Liver (tissue), 9 donors: Measurements from ENCODE around the gene C12orf57. TPM values are rescaled to one million over a fixed set of nuclear protein-coding genes. Genes with fewer than 3 reads are reported as not detected.

Experiments
- DNase-seq: peaks from one replicate; pipeline ENCODE4 v3.0.0-alpha.2; 2017; ENCODE audit warnings: low spot score
- H3K27ac ChIP-seq, 2 donors: one replicate each; pipeline ENCODE4 v1.7.0; 2013; ENCODE audit warnings: inconsistent platforms in 2 of 2, low read length in 2 of 2, control low read depth in 1 of 2, low read depth in 1 of 2, mild to moderate bottlenecking in 1 of 2
- H3K27me3 ChIP-seq, 4 donors: one replicate each; pipeline versions ENCODE4 v1.6.1 to v1.7.0; 2013; ENCODE audit warnings: low read length in 3 of 4, inconsistent platforms in 1 of 4, mild to moderate bottlenecking in 1 of 4, moderate library complexity in 1 of 4; ENCODE audit not compliant: control insufficient read depth in 4 of 4, insufficient read depth in 4 of 4
- H3K36me3 ChIP-seq, 4 donors: one replicate each; pipeline versions ENCODE4 v1.6.1 to v1.7.0; 2013; ENCODE audit warnings: low read length in 3 of 4, mild to moderate bottlenecking in 3 of 4, low read depth in 1 of 4, moderate library complexity in 1 of 4; ENCODE audit not compliant: control insufficient read depth in 4 of 4, insufficient read depth in 3 of 4
- H3K4me1 ChIP-seq, 4 donors: one replicate each; pipeline versions ENCODE4 v1.6.1 to v1.7.0; 2013; ENCODE audit warnings: low read length in 3 of 4, mild to moderate bottlenecking in 3 of 4, moderate library complexity in 1 of 4; ENCODE audit not compliant: control insufficient read depth in 4 of 4, insufficient read depth in 4 of 4
- H3K4me3 ChIP-seq, 3 donors: one replicate each; pipeline versions ENCODE4 v1.6.1 to v1.7.0; 2013; ENCODE audit warnings: low read length in 3 of 3, control low read depth in 1 of 3, low read depth in 1 of 3, mild to moderate bottlenecking in 1 of 3
- H3K9ac ChIP-seq, 2 donors: one replicate each; pipeline ENCODE4 v1.7.0; 2013; ENCODE audit warnings: low read length in 2 of 2, mild to moderate bottlenecking in 2 of 2, moderate library complexity in 2 of 2, control low read depth in 1 of 2, low read depth in 1 of 2
- H3K9me3 ChIP-seq, 4 donors: one replicate each; pipeline versions ENCODE4 v1.6.1 to v1.7.0; 2013; ENCODE audit warnings: low read length in 3 of 4; ENCODE audit not compliant: control insufficient read depth in 4 of 4
- ATF3 ChIP-seq: IDR thresholded peaks from 2 replicates; pipeline ENCODE4 v1.6.1; 2016; ENCODE audit warnings: antibody characterized with exemption
- CTCF ChIP-seq: fragments of 150-350 bp; IDR thresholded peaks from 2 replicates; pipeline ENCODE4 v1.5.1; 2017; ENCODE audit warnings: improper control_type of control experiment, low read depth, low read length; ENCODE audit not compliant: missing input control
- FOXA1 ChIP-seq: IDR thresholded peaks from 2 replicates; pipeline ENCODE4 v1.6.1; 2016; ENCODE audit warnings: antibody characterized with exemption
- FOXA2 ChIP-seq: IDR thresholded peaks from 2 replicates; pipeline ENCODE4 v1.6.1; 2016; ENCODE audit warnings: antibody characterized with exemption
- GABPA ChIP-seq, 2 donors: IDR thresholded peaks in 1 of 2; conservative IDR thresholded peaks in 1 of 2; 2 replicates each; pipeline ENCODE4 v1.6.1; 2016; ENCODE audit warnings: antibody characterized with exemption in 2 of 2, mild to moderate bottlenecking in 1 of 2, moderate library complexity in 1 of 2
- HNF4A ChIP-seq, 2 donors: conservative IDR thresholded peaks; 2 replicates each; pipeline ENCODE4 v1.6.1; 2016; ENCODE audit warnings: antibody characterized with exemption in 2 of 2, mild to moderate bottlenecking in 2 of 2
- HNF4G ChIP-seq: IDR thresholded peaks from 2 replicates; pipeline ENCODE4 v1.6.1; 2016; ENCODE audit warnings: antibody characterized with exemption
- MAX ChIP-seq: IDR thresholded peaks from 2 replicates; pipeline ENCODE4 v1.6.1; 2016; ENCODE audit warnings: antibody characterized with exemption
- NR2F2 ChIP-seq: IDR thresholded peaks from 2 replicates; pipeline ENCODE4 v1.6.1; 2016; ENCODE audit warnings: antibody characterized with exemption
- RAD21 ChIP-seq, 2 donors: IDR thresholded peaks; 2 replicates each; pipeline ENCODE4 v1.6.1; 2016; ENCODE audit warnings: antibody characterized with exemption in 2 of 2, mild to moderate bottlenecking in 2 of 2
- REST ChIP-seq: IDR thresholded peaks from 2 replicates; pipeline ENCODE4 v1.6.1; 2016; ENCODE audit warnings: antibody characterized with exemption, mild to moderate bottlenecking
- RXRA ChIP-seq, 2 donors: IDR thresholded peaks; 2 replicates each; pipeline ENCODE4 v1.6.1; 2017 to 2018; ENCODE audit warnings: antibody characterized with exemption in 2 of 2, mild to moderate bottlenecking in 1 of 2
- SP1 ChIP-seq: IDR thresholded peaks from 2 replicates; pipeline ENCODE4 v1.6.1; 2018; ENCODE audit warnings: antibody characterized with exemption, mild to moderate bottlenecking
- TAF1 ChIP-seq: conservative IDR thresholded peaks from 2 replicates; pipeline ENCODE4 v1.6.1; 2016; ENCODE audit warnings: antibody characterized with exemption, mild to moderate bottlenecking
- YY1 ChIP-seq: IDR thresholded peaks from 2 replicates; pipeline ENCODE4 v1.6.1; 2016; ENCODE audit warnings: antibody characterized with exemption, mild to moderate bottlenecking
- ZBTB33 ChIP-seq: IDR thresholded peaks from 2 replicates; pipeline ENCODE4 v1.6.1; 2016; ENCODE audit warnings: antibody characterized with exemption
- WGBS: extraction: QIAGEN DNeasy Blood & Tissue Kit; methylation state at CpG from one replicate; pipeline ENCODE4 v1.1.7; 2013; 5-methylcytosine and 5-hydroxymethylcytosine counted together
- polyA plus RNA-seq, 2 donors: library from polyadenylated mRNA; stranded (reverse) in 1 of 2; unstranded in 1 of 2; fragments of 200-250 nt in 1 of 2; fragments of >200 nt in 1 of 2; fragmentation: Nextera tagmentation in 1 of 2; extraction: Ambion mirVana in 1 of 2; gene quantifications; one replicate each; pipeline versions ENCODE4 v1.2.1 to v1.2.3, GENCODE V29; 2013 to 2015
- total RNA-seq, 2 donors: library from RNA; depleted of rRNA; stranded (reverse); fragments of >200 nt; gene quantifications; one replicate each; pipeline ENCODE4 v1.2.3, GENCODE V29; 2014
- donor health status: healthy.
- donor health status: healthy.
- donor health status: healthy.
- donor health status: healthy.
- donor health status: healthy.

C12orf57 gene
- total and polyA plus RNA-seq, 4 donors = 49.2 to 193 (median 65.7) TPM

GRCh38 chr12:6959058-6959804, 15.4 kb downstream of the C12orf57 start:
- Histone ChIP-seq H3K4me3 (no peak overlapping the region), H3K36me3 (peaks cover 0 to 3% (median 2%) of the 10 kb centered on the region in 4 donors), H3K9ac (no peak overlapping the region), H3K4me1 (peaks cover 0 to 36% (median 14%) of the 10 kb centered on the region in 4 donors), H3K9me3 (no peaks in the 10 kb centered on the region), H3K27ac (peak overlapping the region; percentile 56 to 73), H3K27me3 (no peaks in the 10 kb centered on the region)
- no peak for DNase-seq
- TF ChIP-seq NR2F2 = peak; percentile 27
- TF ChIP-seq ATF3 = no peak
- WGBS = 71% methylated on average over 24 of the region's 24 CpGs

GRCh38 chr12:6959805-6960592, 16.2 kb downstream of the C12orf57 start:
- 93% methylated on average over 26 of the region's 26 CpGs for WGBS
- Histone ChIP-seq H3K27me3 (no peaks in the 10 kb centered on the region), H3K9ac (no peak overlapping the region), H3K9me3 (no peaks in the 10 kb centered on the region), H3K27ac (peak overlapping the region; percentile 56 to 87), H3K36me3 (peaks cover 0 to 3% (median 2%) of the 10 kb centered on the region in 4 donors), H3K4me3 (no peak overlapping the region), H3K4me1 (peaks cover 0 to 36% (median 14%) of the 10 kb centered on the region in 4 donors)
- TF ChIP-seq RXRA (IDR thresholded peaks at IDR 0.05) = no peak
- no peak for TF ChIP-seq RAD21 (IDR thresholded peaks at IDR 0.05)
- no peak for TF ChIP-seq HNF4A (conservative IDR thresholded peaks at IDR 0.05)
- TF ChIP-seq MAX = no peak
- TF ChIP-seq GABPA (IDR thresholded peaks at IDR 0.05 in 1 of 2, conservative IDR thresholded peaks at IDR 0.05 in 1 of 2) = no peak
- no peak for TF ChIP-seq CTCF
- TF ChIP-seq ZBTB33 = no peak
- no peak for TF ChIP-seq REST
- no peak for TF ChIP-seq ATF3
- TF ChIP-seq FOXA1 = no peak
- TF ChIP-seq SP1 = no peak
- no peak for TF ChIP-seq HNF4G
- TF ChIP-seq YY1 = no peak
- TF ChIP-seq TAF1 = no peak
- no peak for TF ChIP-seq FOXA2
- no peak for DNase-seq
